HepG2 (cell line): ENCODE measurements around the gene KIFC1. TPM values are rescaled to one million over a fixed set of nuclear protein-coding genes. Genes with fewer than 3 reads are reported as not detected.

Experiments used
- ATF7 ChIP-seq, 2 experiments: fragments of 450-650 bp in 1 of 2; sonication (generic) in 1 of 2; formaldehyde crosslinking in 1 of 2; IDR thresholded peaks; 2 replicates each; pipeline versions ENCODE4 v1.4.0 to v1.6.1; 2016 to 2020; ENCODE audit warnings: antibody characterized with exemption in 1 of 2, mild to moderate bottlenecking in 1 of 2, missing genetic modification reagents in 1 of 2
- ATM ChIP-seq: fragments of 450-650 bp; IDR thresholded peaks from 2 replicates; pipeline ENCODE4 v1.7.1; 2017; ENCODE audit warnings: mild to moderate bottlenecking, borderline replicate concordance
- FOXK2 ChIP-seq: fragments of 450-650 bp; IDR thresholded peaks from 2 replicates; pipeline ENCODE4 v1.6.1; 2016
- JUN ChIP-seq: sonication (generic); formaldehyde crosslinking; IDR thresholded peaks from 2 replicates; pipeline ENCODE4 v1.4.0; 2020; ENCODE audit warnings: mild to moderate bottlenecking, missing genetic modification reagents
- KLF15 ChIP-seq: sonication (generic); formaldehyde crosslinking; IDR thresholded peaks from 2 replicates; pipeline ENCODE4 v1.8.1; 2023; ENCODE audit warnings: borderline replicate concordance, mild to moderate bottlenecking, inconsistent platforms, missing genetic modification reagents, mixed read lengths
- NBN ChIP-seq: fragments of 450-650 bp; conservative IDR thresholded peaks from 2 replicates; pipeline ENCODE4 v1.6.1; 2017
- NFYC ChIP-seq: IDR thresholded peaks from 2 replicates; pipeline ENCODE4 v1.6.1; 2016; ENCODE audit warnings: missing genetic modification reagents, missing compliant biosample characterization
- PAF1 ChIP-seq: IDR thresholded peaks from 2 replicates; pipeline ENCODE4 v1.6.1; 2016; ENCODE audit warnings: missing genetic modification reagents, missing compliant biosample characterization
- POLR2A ChIP-seq, 2 experiments: IDR thresholded peaks; 2 replicates each; pipeline ENCODE4 v1.6.1; 2011; ENCODE audit warnings: low read depth in 2 of 2, low read length in 2 of 2, mild to moderate bottlenecking in 1 of 2, moderate library complexity in 1 of 2; ENCODE audit not compliant: insufficient read depth in 1 of 2
- POLR2AphosphoS5 ChIP-seq: IDR thresholded peaks from 2 replicates; pipeline ENCODE4 v1.6.1; 2012; ENCODE audit warnings: low read depth, low read length
- SMAD3 ChIP-seq: sonication (generic); formaldehyde crosslinking; IDR thresholded peaks from 2 replicates; pipeline ENCODE4 v1.4.0; 2020; ENCODE audit warnings: missing genetic modification reagents
- SNAPC2 ChIP-seq: sonication (generic); formaldehyde crosslinking; IDR thresholded peaks from 2 replicates; pipeline ENCODE4 v1.8.1; 2022; ENCODE audit warnings: mild to moderate bottlenecking, missing genetic modification reagents
- SPEN ChIP-seq: sonication (generic); formaldehyde crosslinking; IDR thresholded peaks from 2 replicates; pipeline ENCODE4 v1.5.1; 2020; ENCODE audit warnings: low read depth, mild to moderate bottlenecking, missing genetic modification reagents
- SRSF9 ChIP-seq: fragments of 200-400 bp; formaldehyde crosslinking; IDR thresholded peaks from 2 replicates; pipeline ENCODE4 v1.6.1; 2018; ENCODE audit warnings: borderline replicate concordance, mild to moderate bottlenecking, low read depth, low read length; ENCODE audit not compliant: insufficient read depth, poor library complexity, severe bottlenecking
- TCF7 ChIP-seq: sonication (generic); IDR thresholded peaks from 2 replicates; pipeline ENCODE4 v1.6.1; 2016; ENCODE audit warnings: antibody characterized with exemption, low read depth
- U2AF1 ChIP-seq: fragments of 200-400 bp; formaldehyde crosslinking; optimal IDR thresholded peaks from 2 replicates; pipeline ENCODE3; 2017; ENCODE audit warnings: mild to moderate bottlenecking, low read depth, low read length
- ZMYM2 ChIP-seq: sonication (generic); formaldehyde crosslinking; IDR thresholded peaks from 2 replicates; pipeline ENCODE4 v1.8.0; 2022; ENCODE audit warnings: mild to moderate bottlenecking, missing genetic modification reagents
- ZMYM4 ChIP-seq: sonication (generic); formaldehyde crosslinking; IDR thresholded peaks from 2 replicates; pipeline ENCODE4 v1.8.1; 2023; ENCODE audit warnings: mild to moderate bottlenecking, missing genetic modification reagents
- ZNF224 ChIP-seq: sonication (generic); formaldehyde crosslinking; IDR thresholded peaks from 2 replicates; pipeline ENCODE4 v1.5.0; 2020; ENCODE audit warnings: mild to moderate bottlenecking, missing genetic modification reagents
- ZNF431 ChIP-seq: sonication (generic); formaldehyde crosslinking; IDR thresholded peaks from 2 replicates; pipeline ENCODE4 v1.9.0; 2022; ENCODE audit warnings: missing genetic modification reagents, low read depth, mild to moderate bottlenecking, borderline replicate concordance
- ZNF432 ChIP-seq: sonication (generic); formaldehyde crosslinking; IDR thresholded peaks from 2 replicates; pipeline ENCODE4 v1.5.0; 2020; ENCODE audit warnings: missing genetic modification reagents, mild to moderate bottlenecking, borderline replicate concordance
- ZNF530 ChIP-seq: sonication (generic); formaldehyde crosslinking; IDR thresholded peaks from 2 replicates; pipeline ENCODE4 v1.5.0; 2020; ENCODE audit warnings: low read depth, mild to moderate bottlenecking, missing genetic modification reagents
- ZNF562 ChIP-seq: sonication (generic); formaldehyde crosslinking; IDR thresholded peaks from 2 replicates; pipeline ENCODE4 v1.8.0; 2022; ENCODE audit warnings: missing genetic modification reagents, borderline replicate concordance
- ZNF570 ChIP-seq: sonication (generic); formaldehyde crosslinking; IDR thresholded peaks from 2 replicates; pipeline ENCODE4 v1.4.0; 2020; ENCODE audit warnings: mild to moderate bottlenecking, missing genetic modification reagents, borderline replicate concordance
- polyA plus RNA-seq, 8 experiments: library from polyadenylated mRNA; depleted of rRNA in 3 of 8; stranded (reverse) in 7 of 8; unstranded in 1 of 8; fragments of >200 nt; fragmentation: Illumina TruSeq in 4 of 8; extraction: Trizol in 4 of 8; gene quantifications; 2 replicates each; pipeline versions ENCODE4 v1.2.1 to v1.2.3, GENCODE V29; 2011 to 2016; ENCODE audit warnings: low read depth in 4 of 8, missing spikeins in 1 of 8, mixed read lengths in 1 of 8; ENCODE audit not compliant: insufficient read depth in 1 of 8
- total RNA-seq, 5 experiments: library from RNA; depleted of rRNA; stranded (reverse); fragments of >200 nt; fragmentation: Illumina TruSeq; extraction: Trizol; gene quantifications; 2 replicates each; pipeline ENCODE4 v1.2.3, GENCODE V29; 2016; ENCODE audit warnings: low read depth in 1 of 5
- TF ChIP-seq, protein P1 (sequence below): sonication (generic); formaldehyde crosslinking; IDR thresholded peaks from 2 replicates; pipeline ENCODE4 v1.4.0; 2020; ENCODE audit warnings: mild to moderate bottlenecking, low read depth, missing genetic modification reagents
- TF ChIP-seq, protein P2 (sequence below): sonication (generic); formaldehyde crosslinking; IDR thresholded peaks from 2 replicates; pipeline ENCODE4 v1.9.0; 2022; ENCODE audit warnings: low read depth, missing genetic modification reagents
- TF ChIP-seq, protein P3 (sequence below): sonication (generic); formaldehyde crosslinking; IDR thresholded peaks from 2 replicates; pipeline ENCODE4 v1.5.0; 2020; ENCODE audit warnings: mild to moderate bottlenecking, missing genetic modification reagents

The KIFC1 gene
- total and polyA plus RNA-seq, 2 of the 13 experiments (the other 11 are each of a cell fraction or from before 2014, with no cell fraction given) = 25.0 to 45.5 TPM

DNA sequence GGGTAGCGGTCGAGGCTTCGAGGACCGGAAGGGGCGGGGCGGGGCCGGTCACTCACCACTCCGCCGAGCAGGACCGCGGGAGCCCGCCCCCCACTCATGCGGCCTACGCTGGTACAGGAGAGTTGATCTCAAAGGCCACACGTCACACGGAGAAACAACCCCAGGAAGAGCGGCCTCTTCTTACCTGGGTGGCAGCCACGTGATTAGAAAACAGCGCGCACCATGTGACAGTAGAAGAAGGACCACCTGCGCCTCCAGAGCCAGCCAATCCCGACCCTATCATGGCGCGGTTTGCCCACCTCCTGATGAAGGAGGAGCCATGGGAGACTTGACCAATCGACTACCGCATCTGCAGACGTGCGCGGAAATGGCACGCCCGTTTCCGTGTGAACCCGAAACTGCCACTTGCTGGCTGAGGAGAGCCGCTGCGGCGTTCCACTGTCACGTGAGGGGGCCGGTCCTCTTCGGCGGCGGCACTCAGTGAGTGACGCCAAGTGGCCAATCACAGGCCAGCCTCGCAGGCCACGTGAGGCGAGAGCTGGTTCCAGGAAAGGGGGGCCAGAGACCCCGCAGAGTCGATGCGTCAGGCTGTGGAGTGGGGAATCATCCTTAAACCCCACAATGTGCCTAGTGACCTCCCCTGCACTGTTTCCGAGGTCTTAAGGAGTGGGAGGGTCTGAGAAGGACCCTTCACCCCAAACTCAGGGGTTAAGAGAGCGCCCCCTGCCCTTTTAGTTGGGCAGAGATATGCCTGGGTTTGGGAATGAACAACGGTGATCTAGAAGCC lies 26.5 kb downstream of the KIFC1 start, which contains the start of gene CUTA (continued):
- TF ChIP-seq ZMYM2 (CRISPR knock-in tag) (no peak), KLF15 (CRISPR knock-in tag) (peak; percentile 58; the same call in 1 of the 2 replicates), POLR2A (IDR thresholded peaks at IDR 0.05; ENCODE audit: insufficient read depth in 1 of 2, low read depth in 2 of 2, low read length in 2 of 2) (peak in 1 of 2 experiments; percentile 78; a peak in 2 of 4 replicates), NFYC (CRISPR knock-in tag) (peak; percentile 93), ZNF432 (no peak), POLR2AphosphoS5 (peak; percentile 94), ZNF224 (CRISPR knock-in tag) (peak; percentile 91; the same call in 1 of the 2 replicates), FOXK2 (peak; percentile 88), PAF1 (CRISPR knock-in tag) (no peak), ZNF431 (CRISPR knock-in tag) (peak; percentile 87; the same call in 1 of the 2 replicates), SRSF9 (no peak), TCF7 (peak; percentile 28; the same call in 1 of the 2 replicates), ATF7 (IDR thresholded peaks at IDR 0.05) (no peak), ATF7 (CRISPR knock-in tag; IDR thresholded peaks at IDR 0.05) (peak; percentile 68), SPEN (peak; percentile 88), ZMYM4 (CRISPR knock-in tag) (peak; percentile 84), ATM (no peak), ZNF562 (CRISPR knock-in tag) (no peak), SMAD3 (peak; percentile 67), ZNF570 (CRISPR knock-in tag) (no peak), ZNF530 (CRISPR knock-in tag) (no peak), U2AF1 (peak; percentile 90), JUN (CRISPR knock-in tag) (peak; percentile 44), NBN (no peak), SNAPC2 (peak; percentile 22; the same call in 1 of the 2 replicates)
- TF ChIP-seq, protein P1, sequence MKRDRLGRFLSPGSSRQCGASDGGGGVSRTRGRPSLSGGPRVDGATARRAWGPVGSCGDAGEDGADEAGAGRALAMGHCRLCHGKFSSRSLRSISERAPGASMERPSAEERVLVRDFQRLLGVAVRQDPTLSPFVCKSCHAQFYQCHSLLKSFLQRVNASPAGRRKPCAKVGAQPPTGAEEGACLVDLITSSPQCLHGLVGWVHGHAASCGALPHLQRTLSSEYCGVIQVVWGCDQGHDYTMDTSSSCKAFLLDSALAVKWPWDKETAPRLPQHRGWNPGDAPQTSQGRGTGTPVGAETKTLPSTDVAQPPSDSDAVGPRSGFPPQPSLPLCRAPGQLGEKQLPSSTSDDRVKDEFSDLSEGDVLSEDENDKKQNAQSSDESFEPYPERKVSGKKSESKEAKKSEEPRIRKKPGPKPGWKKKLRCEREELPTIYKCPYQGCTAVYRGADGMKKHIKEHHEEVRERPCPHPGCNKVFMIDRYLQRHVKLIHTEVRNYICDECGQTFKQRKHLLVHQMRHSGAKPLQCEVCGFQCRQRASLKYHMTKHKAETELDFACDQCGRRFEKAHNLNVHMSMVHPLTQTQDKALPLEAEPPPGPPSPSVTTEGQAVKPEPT (CRISPR knock-in tag) = no peak; the same call in 1 of the 2 replicates
- TF ChIP-seq, protein P2, sequence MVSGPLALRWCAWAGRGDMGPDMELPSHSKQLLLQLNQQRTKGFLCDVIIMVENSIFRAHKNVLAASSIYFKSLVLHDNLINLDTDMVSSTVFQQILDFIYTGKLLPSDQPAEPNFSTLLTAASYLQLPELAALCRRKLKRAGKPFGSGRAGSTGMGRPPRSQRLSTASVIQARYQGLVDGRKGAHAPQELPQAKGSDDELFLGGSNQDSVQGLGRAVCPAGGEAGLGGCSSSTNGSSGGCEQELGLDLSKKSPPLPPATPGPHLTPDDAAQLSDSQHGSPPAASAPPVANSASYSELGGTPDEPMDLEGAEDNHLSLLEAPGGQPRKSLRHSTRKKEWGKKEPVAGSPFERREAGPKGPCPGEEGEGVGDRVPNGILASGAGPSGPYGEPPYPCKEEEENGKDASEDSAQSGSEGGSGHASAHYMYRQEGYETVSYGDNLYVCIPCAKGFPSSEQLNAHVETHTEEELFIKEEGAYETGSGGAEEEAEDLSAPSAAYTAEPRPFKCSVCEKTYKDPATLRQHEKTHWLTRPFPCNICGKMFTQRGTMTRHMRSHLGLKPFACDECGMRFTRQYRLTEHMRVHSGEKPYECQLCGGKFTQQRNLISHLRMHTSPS (CRISPR knock-in tag) = 0 out of 2 replicates have a peak, but pooled peaks have one; percentile 41
- TF ChIP-seq, protein P3, sequence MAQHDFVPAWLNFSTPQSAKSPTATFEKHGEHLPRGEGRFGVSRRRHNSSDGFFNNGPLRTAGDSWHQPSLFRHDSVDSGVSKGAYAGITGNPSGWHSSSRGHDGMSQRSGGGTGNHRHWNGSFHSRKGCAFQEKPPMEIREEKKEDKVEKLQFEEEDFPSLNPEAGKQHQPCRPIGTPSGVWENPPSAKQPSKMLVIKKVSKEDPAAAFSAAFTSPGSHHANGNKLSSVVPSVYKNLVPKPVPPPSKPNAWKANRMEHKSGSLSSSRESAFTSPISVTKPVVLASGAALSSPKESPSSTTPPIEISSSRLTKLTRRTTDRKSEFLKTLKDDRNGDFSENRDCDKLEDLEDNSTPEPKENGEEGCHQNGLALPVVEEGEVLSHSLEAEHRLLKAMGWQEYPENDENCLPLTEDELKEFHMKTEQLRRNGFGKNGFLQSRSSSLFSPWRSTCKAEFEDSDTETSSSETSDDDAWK (CRISPR knock-in tag) = no peak
